ENCODE results near the gene ADAMTS17.

- TF ChIP-seq CTCF (IDR thresholded peaks at IDR 0.05; ENCODE audit: borderline replicate concordance, extremely low read depth, low read length, poor library complexity, severe bottlenecking): no peak
- no peak for TF ChIP-seq EZH2 (IDR thresholded peaks at IDR 0.05; ENCODE audit: borderline replicate concordance, low read depth, low read length, severe bottlenecking)
Observed at GRCh38 chr15:100332231-100332630, 9.5 kb downstream of the ADAMTS17 start.
